Measurements from ENCODE around the gene PNO1. TPM values are rescaled to one million over a fixed set of nuclear protein-coding genes. Genes with fewer than 3 reads are reported as not detected.

The PNO1 gene
- total and polyA plus RNA-seq, 4 donors = 12.5 to 14.9 (median 13.9) TPM

GRCh38 chr2:68203587-68203986 is 45.9 kb downstream of the PNO1 start:
- no peak overlapping the region for H3K4me3 ChIP-seq (ENCODE audit: low read depth, low read length)
- no peaks in the 10 kb centered on the region for H3K36me3 ChIP-seq (ENCODE audit: control insufficient read depth, insufficient read depth, low read length)
- no peak for DNase-seq (ENCODE audit: low read depth in 4 of 6, low spot score in 6 of 6)
- no peaks in the 10 kb centered on the region for H3K4me1 ChIP-seq (ENCODE audit: control insufficient read depth, insufficient read depth, low read length)
- no CpG with 5 or more reads among the region's 3 CpGs for WGBS (ENCODE audit: insufficient coverage)
- H3K27me3 ChIP-seq (ENCODE audit: control insufficient read depth, insufficient read depth, low read length) = no peaks in the 10 kb centered on the region
- H3K9me3 ChIP-seq (ENCODE audit: control insufficient read depth, insufficient read depth, low read length) = no peaks in the 10 kb centered on the region
- H3K27ac ChIP-seq (ENCODE audit: low read depth, low read length) = no peak overlapping the region

GRCh38 chr2:68206793-68207192 is 49.1 kb downstream of the PNO1 start:
- H3K27me3 ChIP-seq (ENCODE audit: control insufficient read depth, insufficient read depth, low read length) = no peaks in the 10 kb centered on the region
- no peaks in the 10 kb centered on the region for H3K4me1 ChIP-seq (ENCODE audit: control insufficient read depth, insufficient read depth, low read length)
- no peaks in the 10 kb centered on the region for H3K36me3 ChIP-seq (ENCODE audit: control insufficient read depth, insufficient read depth, low read length)
- DNase-seq (ENCODE audit: low read depth in 4 of 6, low spot score in 6 of 6) = no peak
- no peaks in the 10 kb centered on the region for H3K9me3 ChIP-seq (ENCODE audit: control insufficient read depth, insufficient read depth, low read length)
- no peak overlapping the region for H3K4me3 ChIP-seq (ENCODE audit: low read depth, low read length)
- no peak overlapping the region for H3K27ac ChIP-seq (ENCODE audit: low read depth, low read length)

- DNase-seq (ENCODE audit: low read depth in 4 of 6, low spot score in 6 of 6) = no peak
- H3K36me3 ChIP-seq (ENCODE audit: control insufficient read depth, insufficient read depth, low read length) = no peaks in the 10 kb centered on the region
- H3K4me3 ChIP-seq (ENCODE audit: low read depth, low read length) = no peak overlapping the region
- H3K4me1 ChIP-seq (ENCODE audit: control insufficient read depth, insufficient read depth, low read length) = no peaks in the 10 kb centered on the region
- no peaks in the 10 kb centered on the region for H3K9me3 ChIP-seq (ENCODE audit: control insufficient read depth, insufficient read depth, low read length)
- 100% methylated on average over 1 of the region's 5 CpGs for WGBS (ENCODE audit: insufficient coverage)
- H3K27ac ChIP-seq (ENCODE audit: low read depth, low read length) = no peak overlapping the region
- H3K27me3 ChIP-seq (ENCODE audit: control insufficient read depth, insufficient read depth, low read length) = no peaks in the 10 kb centered on the region
These were observed 56.7 kb downstream of the PNO1 start for GRCh38 chr2:68214381-68214780.

- Histone ChIP-seq H3K27me3 (ENCODE audit: control insufficient read depth, insufficient read depth, low read length) (no peaks in the 10 kb centered on the region), H3K36me3 (ENCODE audit: control insufficient read depth, insufficient read depth, low read length) (no peaks in the 10 kb centered on the region), H3K4me3 (ENCODE audit: low read depth, low read length) (no peak overlapping the region), H3K27ac (ENCODE audit: low read depth, low read length) (no peak overlapping the region), H3K9me3 (ENCODE audit: control insufficient read depth, insufficient read depth, low read length) (no peaks in the 10 kb centered on the region), H3K4me1 (ENCODE audit: control insufficient read depth, insufficient read depth, low read length) (no peaks in the 10 kb centered on the region)
- WGBS (ENCODE audit: insufficient coverage) = 100% methylated on average over 1 of the region's 2 CpGs
- DNase-seq (ENCODE audit: low read depth in 4 of 6, low spot score in 6 of 6) = no peak
These were observed 59.0 kb downstream of the PNO1 start for GRCh38 chr2:68216454-68217310.

- no peaks in the 10 kb centered on the region for H3K4me1 ChIP-seq (ENCODE audit: control insufficient read depth, insufficient read depth, low read length)
These were observed 60.0 kb downstream of the PNO1 start for GRCh38 chr2:68217729-68218128.

GRCh38 chr2:68218343-68218901 is 60.7 kb downstream of the PNO1 start:
- Histone ChIP-seq H3K27me3 (ENCODE audit: control insufficient read depth, insufficient read depth, low read length) (no peaks in the 10 kb centered on the region), H3K36me3 (ENCODE audit: control insufficient read depth, insufficient read depth, low read length) (no peaks in the 10 kb centered on the region), H3K4me1 (ENCODE audit: control insufficient read depth, insufficient read depth, low read length) (no peaks in the 10 kb centered on the region), H3K9me3 (ENCODE audit: control insufficient read depth, insufficient read depth, low read length) (no peaks in the 10 kb centered on the region), H3K4me3 (ENCODE audit: low read depth, low read length) (no peak overlapping the region), H3K27ac (ENCODE audit: low read depth, low read length) (no peak overlapping the region)
- no CpG with 5 or more reads among the region's 1 CpG for WGBS (ENCODE audit: insufficient coverage)
- DNase-seq (ENCODE audit: low read depth in 4 of 6, low spot score in 6 of 6) = no peak

More at GRCh38 chr2:68217729-68218128, 60.0 kb downstream of the PNO1 start:
- DNase-seq (ENCODE audit: low read depth in 4 of 6, low spot score in 6 of 6) = no peak
- no peaks in the 10 kb centered on the region for H3K9me3 ChIP-seq (ENCODE audit: control insufficient read depth, insufficient read depth, low read length)
- H3K27ac ChIP-seq (ENCODE audit: low read depth, low read length) = no peak overlapping the region
- no peaks in the 10 kb centered on the region for H3K36me3 ChIP-seq (ENCODE audit: control insufficient read depth, insufficient read depth, low read length)
- H3K4me3 ChIP-seq (ENCODE audit: low read depth, low read length) = no peak overlapping the region
- no peaks in the 10 kb centered on the region for H3K27me3 ChIP-seq (ENCODE audit: control insufficient read depth, insufficient read depth, low read length)
- no CpG with 5 or more reads among the region's 3 CpGs for WGBS (ENCODE audit: insufficient coverage)

- DNase-seq (ENCODE audit: low read depth in 4 of 6, low spot score in 6 of 6) = no peak
- Histone ChIP-seq H3K36me3 (ENCODE audit: control insufficient read depth, insufficient read depth, low read length) (no peaks in the 10 kb centered on the region), H3K9me3 (ENCODE audit: control insufficient read depth, insufficient read depth, low read length) (no peaks in the 10 kb centered on the region), H3K27ac (ENCODE audit: low read depth, low read length) (no peak overlapping the region), H3K27me3 (ENCODE audit: control insufficient read depth, insufficient read depth, low read length) (no peaks in the 10 kb centered on the region), H3K4me3 (ENCODE audit: low read depth, low read length) (no peak overlapping the region), H3K4me1 (ENCODE audit: control insufficient read depth, insufficient read depth, low read length) (no peaks in the 10 kb centered on the region)
- no CpG with 5 or more reads among the region's 1 CpG for WGBS (ENCODE audit: insufficient coverage)
These were observed 64.6 kb downstream of the PNO1 start for GRCh38 chr2:68222287-68222686.

GRCh38 chr2:68223419-68223818 is 65.7 kb downstream of the PNO1 start:
- Histone ChIP-seq H3K9me3 (ENCODE audit: control insufficient read depth, insufficient read depth, low read length) (no peaks in the 10 kb centered on the region), H3K27me3 (ENCODE audit: control insufficient read depth, insufficient read depth, low read length) (no peaks in the 10 kb centered on the region), H3K36me3 (ENCODE audit: control insufficient read depth, insufficient read depth, low read length) (no peaks in the 10 kb centered on the region), H3K4me3 (ENCODE audit: low read depth, low read length) (no peak overlapping the region), H3K4me1 (ENCODE audit: control insufficient read depth, insufficient read depth, low read length) (no peaks in the 10 kb centered on the region), H3K27ac (ENCODE audit: low read depth, low read length) (no peak overlapping the region)
- no peak for DNase-seq (ENCODE audit: low read depth in 4 of 6, low spot score in 6 of 6)
- no CpG with 5 or more reads among the region's 2 CpGs for WGBS (ENCODE audit: insufficient coverage)

GRCh38 chr2:68225119-68225632 is 67.5 kb downstream of the PNO1 start:
- no peak overlapping the region for H3K4me3 ChIP-seq (ENCODE audit: low read depth, low read length)
- H3K27ac ChIP-seq (ENCODE audit: low read depth, low read length) = no peak overlapping the region
- DNase-seq (ENCODE audit: low read depth in 4 of 6, low spot score in 6 of 6) = no peak
- no peaks in the 10 kb centered on the region for H3K9me3 ChIP-seq (ENCODE audit: control insufficient read depth, insufficient read depth, low read length)
- H3K4me1 ChIP-seq (ENCODE audit: control insufficient read depth, insufficient read depth, low read length) = no peaks in the 10 kb centered on the region
- WGBS (ENCODE audit: insufficient coverage) = 20% methylated on average over 1 of the region's 2 CpGs
- H3K36me3 ChIP-seq (ENCODE audit: control insufficient read depth, insufficient read depth, low read length) = no peaks in the 10 kb centered on the region
- no peaks in the 10 kb centered on the region for H3K27me3 ChIP-seq (ENCODE audit: control insufficient read depth, insufficient read depth, low read length)

All from spinal cord (tissue), 10 donors.